Bronchial smooth muscle cell (primary cell): ENCODE measurements around the gene TTC9. TPM values are rescaled to one million over a fixed set of nuclear protein-coding genes. Genes with fewer than 3 reads are reported as not detected.

Source experiments
- total RNA-seq: library from RNA; depleted of rRNA; stranded (reverse); fragments of >200 nt; gene quantifications from 2 replicates; pipeline ENCODE4 v1.2.1, GENCODE V29; 2014

Gene TTC9
- under 0.01 TPM in 2 replicates for total RNA-seq

GRCh38 chr14:70641548-70642302 is at the start of gene TTC9:
TSS of gene TTC9 (plus strand) at chr14:70641916. CDS start at chr14:70642130, 214 bp downstream.

GRCh38 chr14:70600382-70601157 is 41.1 kb upstream of the TTC9 start, which contains the start of gene MED6:
TSS of gene MED6 (minus strand) at chr14:70600655. CDS start at chr14:70600637, 18 bp downstream.

Other genes with a start within 250 kb of the TTC9 start
- 11.3 and 11.8 TPM in 2 replicates for gene SYNJ2BP, start 224.8 kb upstream of the TTC9 start, total RNA-seq
- 0.32 and 0.77 TPM in 2 replicates for gene ADAM21, start 189.7 kb upstream of the TTC9 start, total RNA-seq
- 0.94 and 1.9 TPM in 2 replicates for gene ADAM20, start 106.9 kb upstream of the TTC9 start, total RNA-seq
- 15.2 and 23.0 TPM in 2 replicates for gene MED6, start 41.3 kb upstream of the TTC9 start, total RNA-seq
- under 0.01 and 0.09 TPM in 2 replicates for gene MAP3K9, start 167.6 kb downstream of the TTC9 start, total RNA-seq